Neural crest cell (in vitro differentiated cells): ENCODE measurements around the gene DENND1B. TPM values are rescaled to one million over a fixed set of nuclear protein-coding genes. Genes with fewer than 3 reads are reported as not detected.
"Not testable (repeated sequence)": the region's sequence is repeated elsewhere in the genome, so short reads cannot be mapped to it uniquely, and the experiment has no call there.

ENCODE experiments used
- DNase-seq: peaks from one replicate; pipeline ENCODE4 v3.0.0; 2021; ENCODE audit warnings: low read depth, mixed read lengths, low spot score
- H3K27ac Mint-ChIP-seq: one replicate; pipeline ENCODE4 v1.8.0; 2021; ENCODE audit warnings: mild to moderate bottlenecking, mixed read lengths; ENCODE audit not compliant: unreplicated experiment
- H3K27me3 Mint-ChIP-seq: 2 replicates; pipeline ENCODE4 v1.8.0; 2021; ENCODE audit warnings: low read depth, mild to moderate bottlenecking, mixed read lengths
- H3K36me3 Mint-ChIP-seq: 2 replicates; pipeline ENCODE4 v1.8.0; 2021; ENCODE audit warnings: low read depth, mild to moderate bottlenecking, mixed read lengths
- H3K4me1 Mint-ChIP-seq: 2 replicates; pipeline ENCODE4 v1.8.0; 2021; ENCODE audit warnings: mixed read lengths
- H3K4me3 Mint-ChIP-seq: one replicate; pipeline ENCODE4 v1.8.0; 2021; ENCODE audit warnings: mild to moderate bottlenecking, mixed read lengths
- H3K9me3 Mint-ChIP-seq: 2 replicates; pipeline ENCODE4 v1.8.0; 2021; ENCODE audit warnings: mixed read lengths
- CTCF ChIP-seq: fragments of 200-600 bp; sonication (generic); conservative IDR thresholded peaks from 2 replicates; pipeline ENCODE4 v1.5.0; 2021; ENCODE audit warnings: antibody characterized with exemption, mild to moderate bottlenecking
- total RNA-seq: library from RNA; stranded (reverse); gene quantifications from 2 replicates; pipeline ENCODE4 v1.2.1, GENCODE V29; 2021

Gene DENND1B
- total RNA-seq, 1 donor from 2014 or later, result 6.5 TPM

- Mint-ChIP-seq H3K9me3 (peaks cover 20% of the 10 kb centered on the region), H3K27ac (no peak overlapping the region), H3K4me1 (no peaks in the 10 kb centered on the region), H3K27me3 (peaks cover 5% of the 10 kb centered on the region), H3K4me3 (no peak overlapping the region), H3K36me3 (peaks cover 23% of the 10 kb centered on the region)
- DNase-seq, result no peak
- TF ChIP-seq CTCF, result no peak
Measured at GRCh38 chr1:197725976-197726375, 49.3 kb downstream of the DENND1B start.

DNA sequence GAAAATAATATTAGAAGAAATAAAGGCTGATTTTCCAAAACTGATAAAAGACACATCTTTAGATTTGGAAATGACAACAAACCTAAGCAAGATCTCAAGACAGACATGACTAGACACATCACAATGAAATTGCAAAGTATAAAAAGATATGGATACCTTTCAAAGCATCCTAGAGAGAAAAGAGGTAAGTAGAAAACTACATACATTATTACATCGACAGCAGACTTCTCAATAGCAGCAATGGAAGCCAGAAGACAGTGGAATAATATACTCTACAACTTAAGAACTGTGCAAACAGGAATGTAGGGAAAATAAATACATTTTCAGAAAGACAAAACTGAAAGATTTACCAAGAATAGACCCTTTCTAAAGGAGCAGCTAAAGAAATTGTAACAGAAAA lies 50.2 kb downstream of the DENND1B start:
- H3K4me1 Mint-ChIP-seq, result no peaks in the 10 kb centered on the region
- no peak for TF ChIP-seq CTCF
- peaks cover 20% of the 10 kb centered on the region for H3K9me3 Mint-ChIP-seq
- peaks cover 23% of the 10 kb centered on the region for H3K36me3 Mint-ChIP-seq
- DNase-seq, result no peak
- no peak overlapping the region for H3K4me3 Mint-ChIP-seq
- H3K27ac Mint-ChIP-seq, result no peak overlapping the region
- peaks cover 4% of the 10 kb centered on the region for H3K27me3 Mint-ChIP-seq

GRCh38 chr1:197715806-197716205 lies 59.5 kb downstream of the DENND1B start:
- Mint-ChIP-seq H3K36me3 (no peaks in the 10 kb centered on the region), H3K27me3 (no peaks in the 10 kb centered on the region)
- TF ChIP-seq CTCF, result no peak

GRCh38 chr1:197706601-197707000 lies 68.7 kb downstream of the DENND1B start:
- Mint-ChIP-seq H3K9me3 (peaks cover 8% of the 10 kb centered on the region), H3K27ac (no peak overlapping the region), H3K4me3 (peak overlapping the region; percentile 72), H3K36me3 (no peaks in the 10 kb centered on the region), H3K4me1 (no peaks in the 10 kb centered on the region), H3K27me3 (no peaks in the 10 kb centered on the region)
- no peak for DNase-seq
- TF ChIP-seq CTCF, result no peak

More at GRCh38 chr1:197715806-197716205, 59.5 kb downstream of the DENND1B start:
- Mint-ChIP-seq H3K27ac (no peak overlapping the region), H3K4me3 (no peak overlapping the region), H3K4me1 (no peaks in the 10 kb centered on the region), H3K9me3 (no peaks in the 10 kb centered on the region)
- DNase-seq, result no peak

GRCh38 chr1:197705941-197706340 lies 69.3 kb downstream of the DENND1B start:
- H3K27ac Mint-ChIP-seq, result no peak overlapping the region
- H3K27me3 Mint-ChIP-seq, result no peaks in the 10 kb centered on the region
- no peak for TF ChIP-seq CTCF
- H3K9me3 Mint-ChIP-seq, result peaks cover 11% of the 10 kb centered on the region
- no peaks in the 10 kb centered on the region for H3K36me3 Mint-ChIP-seq
- H3K4me1 Mint-ChIP-seq, result no peaks in the 10 kb centered on the region
- no peak for DNase-seq
- no peak overlapping the region for H3K4me3 Mint-ChIP-seq

DNA sequence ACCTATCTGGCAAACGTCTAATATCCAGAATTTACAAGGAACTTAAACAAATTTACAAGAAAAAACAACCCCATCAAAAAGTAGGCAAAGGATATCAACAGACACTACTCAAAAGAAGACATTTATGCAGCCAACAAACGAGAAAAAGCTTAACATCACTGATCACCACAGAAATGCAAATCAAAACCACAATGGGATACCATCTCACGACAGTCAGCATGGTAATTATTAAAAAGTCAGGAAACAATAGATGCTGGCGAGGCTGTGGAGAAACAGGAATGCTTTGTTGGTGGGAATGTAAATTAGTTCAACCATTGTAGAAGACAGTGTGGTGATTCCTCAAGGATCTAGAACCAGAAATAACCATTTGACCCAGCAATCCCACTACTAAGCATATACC lies 74.6 kb downstream of the DENND1B start:
- DNase-seq, H3K9me3 Mint-ChIP-seq, H3K4me1 Mint-ChIP-seq, H3K36me3 Mint-ChIP-seq, H3K4me3 Mint-ChIP-seq, H3K27me3 Mint-ChIP-seq, H3K27ac Mint-ChIP-seq: not testable (repeated sequence)
